ENCODE measurements around the gene GNB1.

GNB1 gene

DNA sequence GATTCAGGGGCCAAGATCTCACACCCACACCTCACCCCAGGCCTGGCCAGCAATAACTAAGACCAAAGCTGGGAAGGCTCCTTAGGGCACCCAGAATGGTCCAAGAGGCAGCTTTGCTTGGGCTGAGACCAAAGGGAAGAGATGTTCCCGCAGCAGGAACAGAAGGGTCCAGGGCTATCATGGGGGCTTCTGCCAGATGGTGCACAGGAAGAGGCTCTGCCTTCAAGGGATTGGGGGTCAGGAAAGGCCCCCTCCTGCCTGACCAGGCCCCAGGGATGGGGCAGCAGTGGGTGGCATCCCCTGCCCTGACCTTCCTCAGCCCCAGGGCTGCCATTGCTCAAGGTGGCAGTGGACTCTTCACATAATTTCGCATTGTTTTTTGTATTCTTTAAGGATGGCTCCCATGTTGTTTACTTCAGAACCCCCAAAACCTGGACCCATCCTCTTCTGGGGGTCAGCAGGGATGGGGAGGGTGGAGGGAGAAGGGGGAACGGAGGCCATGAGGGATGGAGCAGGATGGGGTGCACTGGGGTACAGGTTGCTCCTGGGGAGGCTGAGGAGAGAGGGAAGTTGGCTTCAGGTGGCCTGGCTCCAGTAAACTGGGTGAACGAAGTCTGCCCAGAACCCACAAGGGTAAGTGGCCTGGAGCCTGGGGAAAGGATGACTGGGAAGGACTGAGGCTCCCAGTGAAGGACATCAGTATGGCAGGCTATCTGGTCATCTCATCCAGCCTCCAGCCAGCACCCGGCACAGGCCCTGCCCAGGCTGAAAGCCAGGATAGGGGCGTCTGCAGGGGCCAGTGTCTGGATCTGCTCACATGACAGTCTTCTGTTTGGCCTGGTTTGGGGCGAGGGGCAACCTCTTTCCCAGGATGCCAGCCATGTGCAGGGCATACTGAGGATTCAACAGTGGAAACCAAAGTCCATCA is 110.0 kb downstream of the GNB1 start:
- TF ChIP-seq, protein P1, sequence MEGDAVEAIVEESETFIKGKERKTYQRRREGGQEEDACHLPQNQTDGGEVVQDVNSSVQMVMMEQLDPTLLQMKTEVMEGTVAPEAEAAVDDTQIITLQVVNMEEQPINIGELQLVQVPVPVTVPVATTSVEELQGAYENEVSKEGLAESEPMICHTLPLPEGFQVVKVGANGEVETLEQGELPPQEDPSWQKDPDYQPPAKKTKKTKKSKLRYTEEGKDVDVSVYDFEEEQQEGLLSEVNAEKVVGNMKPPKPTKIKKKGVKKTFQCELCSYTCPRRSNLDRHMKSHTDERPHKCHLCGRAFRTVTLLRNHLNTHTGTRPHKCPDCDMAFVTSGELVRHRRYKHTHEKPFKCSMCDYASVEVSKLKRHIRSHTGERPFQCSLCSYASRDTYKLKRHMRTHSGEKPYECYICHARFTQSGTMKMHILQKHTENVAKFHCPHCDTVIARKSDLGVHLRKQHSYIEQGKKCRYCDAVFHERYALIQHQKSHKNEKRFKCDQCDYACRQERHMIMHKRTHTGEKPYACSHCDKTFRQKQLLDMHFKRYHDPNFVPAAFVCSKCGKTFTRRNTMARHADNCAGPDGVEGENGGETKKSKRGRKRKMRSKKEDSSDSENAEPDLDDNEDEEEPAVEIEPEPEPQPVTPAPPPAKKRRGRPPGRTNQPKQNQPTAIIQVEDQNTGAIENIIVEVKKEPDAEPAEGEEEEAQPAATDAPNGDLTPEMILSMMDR (IDR thresholded peaks at IDR 0.05; ENCODE audit: extremely low read depth, missing control alignments), result no peak
- no peak for DNase-seq (ENCODE audit: low spot score)

DNA sequence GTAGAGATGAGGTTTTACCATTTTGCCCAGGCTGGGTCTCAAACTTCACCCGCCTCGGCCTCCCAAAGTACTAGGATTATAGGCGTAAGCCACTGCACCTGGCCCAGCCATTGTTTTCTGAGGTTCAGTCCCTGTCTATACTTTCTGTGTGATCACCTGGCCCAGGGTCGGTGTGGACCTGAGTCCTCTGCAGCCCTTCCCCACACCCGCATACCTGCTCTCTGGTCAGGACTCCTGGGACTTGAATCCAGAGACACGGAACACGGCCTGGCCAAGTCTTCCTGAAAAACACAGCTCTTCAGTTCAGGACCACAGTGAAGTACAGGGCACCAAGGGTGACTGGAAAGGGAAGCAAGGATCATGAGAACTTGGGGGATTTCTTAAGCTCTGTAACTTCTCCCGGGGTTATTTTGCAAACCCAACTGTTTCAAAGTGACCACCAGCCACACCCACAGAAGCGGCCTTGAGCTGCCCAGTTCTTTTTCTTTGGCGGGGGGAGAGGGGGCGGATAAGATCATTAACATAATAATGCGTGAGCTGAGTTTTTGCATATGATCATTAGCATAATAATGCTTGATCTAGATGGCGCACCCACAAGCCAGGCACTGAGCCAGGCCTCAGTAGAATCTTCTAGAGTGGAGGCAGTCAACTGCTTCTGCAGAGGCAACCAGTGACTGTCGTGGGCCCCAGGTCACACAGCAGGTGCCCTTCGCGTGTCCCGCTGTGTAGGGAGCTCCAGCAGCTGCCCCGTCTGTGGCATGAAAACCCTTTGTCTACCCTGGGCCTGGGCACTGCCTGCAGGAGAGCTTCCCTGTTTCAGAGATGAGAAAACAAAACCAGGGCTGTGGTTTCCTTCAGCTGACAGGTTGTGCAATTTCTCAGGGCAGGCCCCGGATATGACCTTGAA is 110.9 kb downstream of the GNB1 start:
- DNase-seq (ENCODE audit: low spot score), result peak; percentile 90
- TF ChIP-seq, protein P1 (IDR thresholded peaks at IDR 0.05; ENCODE audit: extremely low read depth, missing control alignments), result no peak

DNA sequence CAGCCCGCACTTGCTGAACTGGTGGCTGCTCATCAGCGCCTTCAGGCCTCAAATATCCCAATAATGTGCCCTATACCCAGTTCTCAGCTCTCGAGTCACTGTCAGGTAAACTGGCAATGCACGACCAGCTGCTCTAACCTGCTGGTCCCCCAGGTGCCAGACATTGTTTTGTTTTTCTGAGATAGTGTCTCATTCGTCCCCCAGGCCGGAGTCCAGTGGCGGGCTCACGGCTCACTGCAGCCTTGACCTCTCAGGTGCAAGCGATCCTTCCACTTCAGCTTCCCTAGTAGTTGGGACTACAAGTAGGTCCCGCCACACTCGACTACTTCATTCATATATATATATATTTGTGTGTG is 111.6 kb downstream of the GNB1 start:
- no peak for DNase-seq (ENCODE audit: low spot score)
- TF ChIP-seq, protein P1 (IDR thresholded peaks at IDR 0.05; ENCODE audit: extremely low read depth, missing control alignments), result no peak

DNA sequence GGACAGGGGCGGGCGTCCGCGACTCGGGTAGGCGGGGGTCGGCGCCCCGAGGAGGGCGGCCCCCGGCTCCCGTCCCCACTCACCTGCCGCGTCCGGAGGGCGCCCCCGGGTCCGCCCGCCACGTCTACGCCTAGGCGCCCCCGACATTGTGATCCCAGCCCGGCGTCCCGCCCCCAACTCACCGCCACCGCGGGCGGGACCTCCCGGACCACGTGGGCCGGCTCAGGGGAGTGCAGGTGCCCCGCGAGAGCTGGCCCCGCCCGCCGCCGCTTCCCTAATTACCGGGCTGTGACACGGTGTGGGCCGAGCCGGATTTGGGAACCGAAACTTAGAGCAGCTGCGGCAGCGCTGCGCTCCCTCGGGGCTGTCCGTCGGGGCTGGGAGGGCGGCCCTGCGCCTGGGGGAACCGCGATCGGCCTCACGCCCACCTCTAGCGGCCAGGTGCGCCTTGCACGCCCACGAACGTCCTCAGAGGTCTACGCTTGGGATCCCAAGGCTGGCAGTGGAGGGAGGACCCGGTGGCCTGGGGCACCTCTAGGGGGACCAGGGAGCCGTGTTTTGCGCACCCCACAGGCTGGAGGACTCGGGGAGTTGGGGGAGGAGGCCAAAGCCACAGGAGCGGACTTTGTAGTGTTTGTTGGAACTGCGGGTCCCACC is 112.1 kb downstream of the GNB1 start:
- peak; percentile 96 for DNase-seq (ENCODE audit: low spot score)
- TF ChIP-seq, protein P1 (IDR thresholded peaks at IDR 0.05; ENCODE audit: extremely low read depth, missing control alignments), result peak; percentile 17

DNA sequence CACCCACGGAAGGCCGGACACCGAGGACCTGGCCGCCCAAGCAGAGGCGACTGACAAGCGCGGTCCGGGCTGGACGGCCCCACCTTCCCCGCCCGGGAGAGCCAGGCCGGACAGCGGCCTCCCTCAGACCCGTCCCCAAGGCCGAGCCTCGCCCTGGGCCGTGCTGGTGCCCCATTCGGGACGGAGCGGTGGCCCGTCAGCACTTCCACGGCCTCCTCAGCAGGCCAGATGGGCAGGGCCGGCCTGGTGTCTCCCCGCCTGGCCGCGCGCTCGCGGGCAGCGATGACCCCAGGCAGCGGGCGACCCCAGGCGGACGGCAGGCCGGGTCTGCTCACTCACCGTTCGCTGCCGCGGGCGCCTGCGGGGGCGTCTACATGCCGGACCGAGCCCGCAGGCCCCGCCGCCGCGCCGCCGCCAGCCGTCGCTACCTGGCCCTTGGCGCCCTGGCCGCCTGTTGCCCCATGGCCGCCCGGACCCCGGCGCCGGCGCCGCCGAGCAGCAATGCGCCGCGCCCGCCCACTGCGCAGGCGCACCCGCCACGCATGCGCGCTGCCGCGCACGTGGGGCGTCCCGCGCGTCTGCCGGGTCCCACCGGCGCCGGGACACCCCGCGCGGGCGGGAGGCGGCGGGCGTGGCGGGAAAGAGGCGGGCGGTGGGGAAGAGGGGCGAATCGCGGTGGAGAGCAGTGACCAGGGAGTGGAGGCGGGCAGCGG is 112.8 kb downstream of the GNB1 start, which contains the start of gene NADK:
Gene NADK, minus strand, starts transcription at position 521 of the 713 bp plus-strand sequence. CDS start 13,064 bp downstream, outside the sequence.
- TF ChIP-seq, protein P1 (IDR thresholded peaks at IDR 0.05; ENCODE audit: extremely low read depth, missing control alignments), result peak; percentile 0
- peak; percentile 96 for DNase-seq (ENCODE audit: low spot score)

DNA sequence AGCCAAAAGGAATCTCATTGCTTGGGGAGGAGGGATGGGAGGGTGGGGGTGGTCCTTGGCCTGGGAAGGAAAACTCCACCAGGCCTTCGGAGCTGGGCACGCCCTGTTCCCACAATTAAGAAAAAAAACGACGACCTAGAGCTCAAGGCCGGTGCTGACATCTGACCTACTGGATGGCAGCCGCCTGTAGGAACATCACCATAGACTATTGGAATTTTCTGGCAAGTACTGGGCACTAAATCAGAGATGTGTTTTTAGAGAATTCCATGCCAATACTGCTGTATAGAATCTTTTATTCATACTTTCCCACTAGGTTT is 113.3 kb downstream of the GNB1 start:
- no peak for DNase-seq (ENCODE audit: low spot score)
- TF ChIP-seq, protein P1 (IDR thresholded peaks at IDR 0.05; ENCODE audit: extremely low read depth, missing control alignments), result no peak
